A549 (cell line): ENCODE measurements around the gene HAUS6. TPM values are rescaled to one million over a fixed set of nuclear protein-coding genes. Genes with fewer than 3 reads are reported as not detected.

ENCODE experiments used
- ATAC-seq, 2 experiments: fragments of 200-7000 bp in 1 of 2; fragments of >200 bp in 1 of 2; cut with Nextera tagmentation in 1 of 2; cut with Tn5 transposase in 1 of 2; 3 replicates each; pipeline versions ENCODE4 v1.8.0 to v1.9.1; 2018 to 2020; ENCODE audit warnings: mild to moderate bottlenecking in 1 of 2, moderate library complexity in 1 of 2
- CTCF ChIA-PET: fragments of 300-600 bp; sonication (Branson Sonifier 250); formaldehyde crosslinking; extraction: SDS; loops from one replicate; lab custom pipeline; 2021; ENCODE audit warnings: antibody characterized with exemption, inconsistent platforms; lab: Yijun Ruan, JAX
- POLR2A ChIA-PET: fragments of 350-600 bp; formaldehyde crosslinking; extraction: SDS; loops from one replicate; lab custom pipeline; 2021; ENCODE audit warnings: antibody characterized with exemption, inconsistent platforms; lab: Yijun Ruan, JAX
- DNase-seq, 2 experiments: peaks; one replicate each; pipeline versions ENCODE4 v3.0.0 to v3.0.0-alpha.2; 2011 to 2016; ENCODE audit warnings: low read depth in 1 of 2, low spot score in 1 of 2
- FAIRE-seq: peaks from 2 replicates; lab custom pipeline; 2011; peaks lifted over from hg19 to GRCh38; lab: Jason Lieb, UNC
- H3K27ac ChIP-seq, 2 experiments: fragments of >200 bp; sonication (Bioruptor Twin); formaldehyde crosslinking; 3 replicates each; pipeline ENCODE4 v1.5.1; 2016 to 2017
- H3K4me1 ChIP-seq: fragments of >200 bp; sonication (Bioruptor Twin); formaldehyde crosslinking; 3 replicates; pipeline ENCODE4 v1.6.1; 2016
- H3K4me2 ChIP-seq: fragments of >200 bp; sonication (Bioruptor Twin); formaldehyde crosslinking; 3 replicates; pipeline ENCODE4 v1.6.1; 2016
- H3K4me3 ChIP-seq: fragments of >200 bp; sonication (Bioruptor Twin); formaldehyde crosslinking; 3 replicates; pipeline ENCODE4 v1.5.1; 2016
- H3K9me3 ChIP-seq: fragments of >200 bp; sonication (Bioruptor Twin); formaldehyde crosslinking; 3 replicates; pipeline ENCODE4 v1.6.1; 2016
- BHLHE40 ChIP-seq: IDR thresholded peaks from 2 replicates; pipeline ENCODE4 v1.6.1; 2012; ENCODE audit warnings: low read depth, low read length, inconsistent platforms
- CHD2 ChIP-seq: fragments of 150-350 bp; IDR thresholded peaks from 2 replicates; pipeline ENCODE4 v1.6.1; 2014; ENCODE audit warnings: low read length; ENCODE audit not compliant: partially characterized antibody
- EHF ChIP-seq: fragments of 250-450 bp; sonication (Bioruptor Pico); IDR thresholded peaks from 2 replicates; pipeline ENCODE4 v1.5.0; 2020; ENCODE audit warnings: mild to moderate bottlenecking
- EHMT2 ChIP-seq: fragments of 200-600 bp; sonication (generic); IDR thresholded peaks from 2 replicates; pipeline ENCODE4 v1.6.1; 2016; ENCODE audit warnings: antibody characterized with exemption, low read depth, mild to moderate bottlenecking, moderate library complexity
- FOSL2 ChIP-seq, 2 experiments: fragments of 450-650 bp in 1 of 2; fragments of >200 bp in 1 of 2; sonication (Bioruptor Twin) in 1 of 2; formaldehyde crosslinking; IDR thresholded peaks; 2 replicates each; pipeline versions ENCODE4 v1.5.0 to v1.6.1; 2016 to 2020; ENCODE audit warnings: mild to moderate bottlenecking in 1 of 2, moderate library complexity in 1 of 2
- GATA3 ChIP-seq: IDR thresholded peaks from 2 replicates; pipeline ENCODE4 v1.6.1; 2012; ENCODE audit warnings: borderline replicate concordance
- HOXA7 ChIP-seq: fragments of 250-450 bp; sonication (Bioruptor Pico); IDR thresholded peaks from 2 replicates; pipeline ENCODE4 v1.5.0; 2020; ENCODE audit warnings: mild to moderate bottlenecking, moderate library complexity
- HOXB13 ChIP-seq: fragments of 250-450 bp; sonication (Bioruptor Pico); IDR thresholded peaks from 2 replicates; pipeline ENCODE4 v1.5.0; 2020; ENCODE audit warnings: low read depth, mild to moderate bottlenecking, moderate library complexity
- JUN ChIP-seq, 2 experiments: fragments of >200 bp; sonication (Bioruptor Twin); formaldehyde crosslinking; IDR thresholded peaks; 2 replicates in 1 of 2; 3 replicates in 1 of 2; pipeline ENCODE4 v1.6.1; 2016 to 2017
- JUNB ChIP-seq: fragments of >200 bp; sonication (Bioruptor Twin); formaldehyde crosslinking; IDR thresholded peaks from 2 replicates; pipeline ENCODE4 v1.6.1; 2016
- KDM5A ChIP-seq: fragments of 200-600 bp; sonication (generic); IDR thresholded peaks from 2 replicates; pipeline ENCODE4 v1.6.1; 2016; ENCODE audit warnings: antibody characterized with exemption, mild to moderate bottlenecking
- MYC ChIP-seq: IDR thresholded peaks from 2 replicates; pipeline ENCODE4 v1.6.1; 2012; ENCODE audit warnings: mild to moderate bottlenecking, inconsistent platforms, low read length, improper control_type of control experiment, borderline replicate concordance
- NR3C1 ChIP-seq: fragments of >200 bp; sonication (Bioruptor Twin); formaldehyde crosslinking; IDR thresholded peaks from 3 replicates; pipeline ENCODE4 v1.6.1; 2017
- PHF8 ChIP-seq: fragments of 200-600 bp; sonication (generic); IDR thresholded peaks from 2 replicates; pipeline ENCODE4 v1.6.1; 2016; ENCODE audit warnings: low read depth, mild to moderate bottlenecking, antibody characterized with exemption, moderate library complexity, borderline replicate concordance
- RAD21 ChIP-seq, 2 experiments: fragments of >200 bp in 1 of 2; sonication (Bioruptor Twin) in 1 of 2; formaldehyde crosslinking in 1 of 2; IDR thresholded peaks in 1 of 2; conservative IDR thresholded peaks in 1 of 2; 2 replicates in 1 of 2; 3 replicates in 1 of 2; pipeline ENCODE4 v1.6.1; 2012 to 2018; ENCODE audit warnings: inconsistent platforms in 1 of 2
- RFX5 ChIP-seq: fragments of 450-650 bp; IDR thresholded peaks from 2 replicates; pipeline ENCODE4 v1.7.1; 2014; ENCODE audit warnings: antibody characterized with exemption, mild to moderate bottlenecking, moderate library complexity
- SMC3 ChIP-seq: fragments of >200 bp; sonication (Bioruptor Twin); formaldehyde crosslinking; IDR thresholded peaks from 3 replicates; pipeline ENCODE4 v1.6.1; 2018; ENCODE audit warnings: inconsistent platforms
- SREBF2 ChIP-seq: fragments of 450-650 bp; IDR thresholded peaks from 2 replicates; pipeline ENCODE4 v1.6.1; 2014; ENCODE audit warnings: mild to moderate bottlenecking, moderate library complexity
- TFCP2L1 ChIP-seq: fragments of 250-450 bp; sonication (Bioruptor Pico); IDR thresholded peaks from 2 replicates; pipeline ENCODE4 v1.5.0; 2021; ENCODE audit warnings: mild to moderate bottlenecking
- TP53 ChIP-seq: fragments of 250-450 bp; sonication (Bioruptor Pico); IDR thresholded peaks from 2 replicates; pipeline ENCODE4 v1.5.0; 2021; ENCODE audit warnings: mild to moderate bottlenecking, moderate library complexity
- WGBS: methylation state at CpG from one replicate; pipeline ENCODE4 v1.1.6; 2017; ENCODE audit errors: missing lambda C conversion rate; 5-methylcytosine and 5-hydroxymethylcytosine counted together
- polyA plus RNA-seq, 4 experiments: library from polyadenylated mRNA; depleted of rRNA in 3 of 4; stranded (reverse); fragments of >200 nt; fragmentation: RNase III in 1 of 4; extraction: RNeasy Plus Mini Kit Qiagen cat#74134 plus additional on column Dnase treatment in 1 of 4; gene quantifications; 2 replicates in 3 of 4; 3 replicates in 1 of 4; pipeline ENCODE4 v1.2.3, GENCODE V29; 2011 to 2017
- TF ChIP-seq, protein P1 (sequence below): fragments of >200 bp; sonication (Bioruptor Twin); formaldehyde crosslinking; IDR thresholded peaks from 3 replicates; pipeline ENCODE4 v1.6.1; 2016
- TF ChIP-seq, protein P2 (sequence below): fragments of 450-650 bp; IDR thresholded peaks from 2 replicates; pipeline ENCODE4 v1.6.1; 2014; ENCODE audit warnings: antibody characterized with exemption
- TF ChIP-seq, protein P3 (sequence below): IDR thresholded peaks from 2 replicates; pipeline ENCODE4 v1.6.1; 2012
- TF ChIP-seq, protein P4 (sequence below): fragments of 250-450 bp; sonication (Bioruptor Pico); IDR thresholded peaks from 2 replicates; pipeline ENCODE4 v1.5.0; 2020; ENCODE audit warnings: low read depth, mild to moderate bottlenecking, moderate library complexity

Gene HAUS6
- polyA plus RNA-seq, 2 of the 4 experiments (the other 2 are of a cell fraction) = 22.4 to 34.6 TPM

DNA sequence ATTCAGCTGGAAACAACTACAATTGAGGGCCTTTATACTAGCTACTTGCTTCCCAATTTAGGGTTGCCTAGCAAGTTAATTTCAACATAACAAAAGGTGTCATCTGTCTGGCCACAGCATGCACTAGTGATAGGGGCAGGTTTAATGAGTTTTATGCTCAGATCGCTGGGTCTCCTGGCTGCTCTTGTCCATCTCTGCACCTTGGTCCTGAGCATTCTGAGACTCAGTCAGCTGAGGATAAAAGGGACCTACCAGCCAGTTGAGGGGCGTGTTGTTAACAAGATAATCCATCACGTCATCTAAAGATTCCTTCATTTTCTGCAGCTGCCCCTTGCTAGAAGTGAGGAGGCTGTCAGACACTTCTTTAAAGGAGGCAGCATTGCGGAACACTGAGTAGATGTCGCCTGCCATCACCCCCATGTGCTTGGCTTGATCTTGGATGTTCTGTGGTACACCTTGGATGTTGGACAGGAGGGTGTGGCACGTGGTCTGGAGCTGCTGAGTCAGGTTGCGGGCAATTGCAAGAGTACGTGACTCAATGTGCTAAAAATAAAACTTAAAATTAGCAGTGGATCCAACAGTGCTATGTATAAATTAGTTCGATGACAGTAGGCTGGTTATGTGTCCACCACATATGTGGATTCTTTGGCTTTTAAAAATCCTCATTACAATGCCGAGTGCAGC, 13.5 kb upstream of the HAUS6 start:
- H3K9me3 ChIP-seq = no peaks in the 10 kb centered on the region
- no peak overlapping the region for H3K4me3 ChIP-seq
- FAIRE-seq (no peak), ATAC-seq (no peak), DNase-seq (no peak)
- CTCF ChIA-PET = interaction anchor here (1.2 to 1.9 kb wide), 2 partner anchors 10 to 32 kb away, joined by 4 to 5 read pairs; no protein-coding TSS in a partner anchor
- TF ChIP-seq NR3C1 = no peak
- no peak for TF ChIP-seq HOXB13 (CRISPR knock-in tag)
- TF ChIP-seq TFCP2L1 = no peak
- TF ChIP-seq JUN (IDR thresholded peaks at IDR 0.05) = no peak
- TF ChIP-seq, protein P1, sequence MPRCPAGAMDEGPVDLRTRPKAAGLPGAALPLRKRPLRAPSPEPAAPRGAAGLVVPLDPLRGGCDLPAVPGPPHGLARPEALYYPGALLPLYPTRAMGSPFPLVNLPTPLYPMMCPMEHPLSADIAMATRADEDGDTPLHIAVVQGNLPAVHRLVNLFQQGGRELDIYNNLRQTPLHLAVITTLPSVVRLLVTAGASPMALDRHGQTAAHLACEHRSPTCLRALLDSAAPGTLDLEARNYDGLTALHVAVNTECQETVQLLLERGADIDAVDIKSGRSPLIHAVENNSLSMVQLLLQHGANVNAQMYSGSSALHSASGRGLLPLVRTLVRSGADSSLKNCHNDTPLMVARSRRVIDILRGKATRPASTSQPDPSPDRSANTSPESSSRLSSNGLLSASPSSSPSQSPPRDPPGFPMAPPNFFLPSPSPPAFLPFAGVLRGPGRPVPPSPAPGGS = no peak
- TF ChIP-seq, protein P2, sequence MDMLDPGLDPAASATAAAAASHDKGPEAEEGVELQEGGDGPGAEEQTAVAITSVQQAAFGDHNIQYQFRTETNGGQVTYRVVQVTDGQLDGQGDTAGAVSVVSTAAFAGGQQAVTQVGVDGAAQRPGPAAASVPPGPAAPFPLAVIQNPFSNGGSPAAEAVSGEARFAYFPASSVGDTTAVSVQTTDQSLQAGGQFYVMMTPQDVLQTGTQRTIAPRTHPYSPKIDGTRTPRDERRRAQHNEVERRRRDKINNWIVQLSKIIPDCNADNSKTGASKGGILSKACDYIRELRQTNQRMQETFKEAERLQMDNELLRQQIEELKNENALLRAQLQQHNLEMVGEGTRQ = no peak
- no peak for TF ChIP-seq FOSL2 (IDR thresholded peaks at IDR 0.05)
- TF ChIP-seq FOSL2 (CRISPR knock-in tag; IDR thresholded peaks at IDR 0.05) = no peak
- no peak for TF ChIP-seq CHD2
- 86% methylated on average over 10 of the region's 10 CpGs for WGBS
- peaks cover 11% of the 10 kb centered on the region; the same call in 1 of the 3 replicates for H3K4me1 ChIP-seq
- POLR2A ChIA-PET = no interaction called here
- no peak overlapping the region for H3K4me2 ChIP-seq
- H3K27ac ChIP-seq = no peak overlapping the region

DNA sequence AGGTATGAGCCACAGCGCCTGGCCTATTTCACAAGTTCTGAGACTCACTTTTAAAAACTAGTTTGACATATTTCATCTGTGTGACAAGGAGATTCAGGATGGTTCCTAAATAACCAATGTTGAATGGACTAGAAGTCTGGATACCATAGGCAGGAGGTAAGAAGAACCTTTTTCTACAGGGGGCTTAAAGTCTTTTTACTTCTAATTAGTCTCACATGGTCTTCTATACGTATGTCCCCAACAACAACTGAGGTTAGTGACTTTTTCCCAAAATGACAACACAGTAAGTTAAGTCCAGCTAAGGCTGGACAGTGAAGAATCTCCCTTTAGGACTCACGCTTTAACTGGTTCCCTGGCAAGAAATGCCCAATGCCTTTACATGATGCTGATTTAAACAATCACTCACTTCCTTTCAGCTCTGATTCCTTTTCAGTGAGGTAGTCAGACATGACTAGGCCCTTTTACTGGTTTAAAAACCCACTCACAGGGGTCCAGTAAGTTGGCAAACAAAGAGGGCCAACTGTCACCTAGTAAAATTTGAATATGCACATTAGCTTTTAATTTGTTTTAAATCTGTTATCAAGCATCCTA, 12.1 kb upstream of the HAUS6 start:
- TF ChIP-seq EHMT2 = no peak
- no peak for TF ChIP-seq GATA3
- TF ChIP-seq KDM5A = no peak
- no peak for TF ChIP-seq HOXA7
- TF ChIP-seq TP53 (CRISPR knock-in tag) = no peak
- no peak for TF ChIP-seq CHD2
- no peak for TF ChIP-seq EHF
- TF ChIP-seq, protein P3, sequence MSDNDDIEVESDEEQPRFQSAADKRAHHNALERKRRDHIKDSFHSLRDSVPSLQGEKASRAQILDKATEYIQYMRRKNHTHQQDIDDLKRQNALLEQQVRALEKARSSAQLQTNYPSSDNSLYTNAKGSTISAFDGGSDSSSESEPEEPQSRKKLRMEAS = no peak
- TF ChIP-seq RFX5 = no peak
- no peak for TF ChIP-seq MYC
- TF ChIP-seq BHLHE40 = no peak
- TF ChIP-seq SMC3 = no peak
- no peak for TF ChIP-seq JUNB
- TF ChIP-seq, protein P4, sequence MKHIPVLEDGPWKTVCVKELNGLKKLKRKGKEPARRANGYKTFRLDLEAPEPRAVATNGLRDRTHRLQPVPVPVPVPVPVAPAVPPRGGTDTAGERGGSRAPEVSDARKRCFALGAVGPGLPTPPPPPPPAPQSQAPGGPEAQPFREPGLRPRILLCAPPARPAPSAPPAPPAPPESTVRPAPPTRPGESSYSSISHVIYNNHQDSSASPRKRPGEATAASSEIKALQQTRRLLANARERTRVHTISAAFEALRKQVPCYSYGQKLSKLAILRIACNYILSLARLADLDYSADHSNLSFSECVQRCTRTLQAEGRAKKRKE (CRISPR knock-in tag) = no peak
- no peak for TF ChIP-seq SREBF2
- no peak for TF ChIP-seq RAD21 (conservative IDR thresholded peaks at IDR 0.05 in 1 of 2, IDR thresholded peaks at IDR 0.05 in 1 of 2)
- no peak for TF ChIP-seq PHF8
- H3K4me1 ChIP-seq = peaks cover 11% of the 10 kb centered on the region; the same call in 1 of the 3 replicates
- FAIRE-seq (no peak), ATAC-seq (no peak), DNase-seq (no peak)
- ChIA-PET POLR2A (no interaction called here), CTCF (interaction anchor here (2.0 to 2.8 kb wide), 2 partner anchors 11 to 66 kb away, joined by 5 to 8 read pairs; partner anchors contain the start of gene RRAGA)
- 90% methylated on average over 3 of the region's 3 CpGs for WGBS
- no peak overlapping the region for H3K4me2 ChIP-seq
- H3K27ac ChIP-seq = no peak overlapping the region
- H3K9me3 ChIP-seq = no peaks in the 10 kb centered on the region
- no peak overlapping the region for H3K4me3 ChIP-seq
